RCC 7860 (cell line): ENCODE measurements around the gene NCAPH2.

Experiments used
- DNase-seq: peaks from one replicate; pipeline ENCODE4 v3.0.0-alpha.2; 2015; ENCODE audit warnings: low spot score
- FAIRE-seq: peaks from 2 replicates; lab custom pipeline; 2012; peaks lifted over from hg19 to GRCh38; lab: Jason Lieb, UNC

The NCAPH2 gene

DNA sequence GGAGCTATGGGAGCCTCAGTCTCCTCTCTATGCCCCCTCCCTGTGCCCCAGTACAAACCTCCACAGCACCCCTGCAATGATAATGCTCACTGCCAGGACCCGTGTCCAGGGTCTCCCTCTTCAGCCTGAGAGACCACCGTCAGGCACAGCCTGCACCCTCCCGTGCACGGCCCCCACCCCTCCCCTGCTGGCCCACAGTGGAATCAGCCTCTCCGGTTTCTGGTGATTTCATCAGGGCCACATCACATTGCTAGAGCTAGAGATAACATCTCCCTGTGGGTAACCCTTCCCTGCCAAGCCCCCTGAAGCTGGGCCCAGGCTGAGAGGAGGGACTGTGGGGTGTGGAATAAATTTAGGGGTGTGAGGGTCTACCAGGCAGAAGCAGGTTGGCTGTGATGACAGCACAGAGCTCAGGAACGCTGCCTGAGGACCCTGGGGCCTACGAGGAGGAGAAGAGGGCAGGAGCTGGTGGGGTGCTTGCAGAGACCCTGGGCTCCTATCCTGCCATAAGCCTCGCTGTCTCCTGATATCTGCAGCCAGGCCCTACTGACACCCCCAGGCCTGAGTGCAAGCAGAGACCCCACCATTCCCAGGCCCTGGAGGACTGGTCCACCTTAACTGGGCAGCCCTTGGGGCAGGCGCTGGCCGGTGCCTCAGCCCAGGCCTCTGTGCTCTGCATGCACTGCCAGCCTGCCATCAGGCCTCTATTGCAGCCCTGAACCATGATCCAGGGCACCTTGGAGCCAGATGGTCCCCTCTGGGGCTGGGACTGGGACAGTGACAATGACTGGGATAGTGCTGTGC is 37.7 kb downstream of the NCAPH2 start, which contains the start of gene KLHDC7B:
Gene KLHDC7B, plus strand, starts transcription at position 378 of the 804 bp plus-strand sequence. Its CDS starts 345 bp downstream, at position 723.
- no peak for FAIRE-seq
- DNase-seq: no peak

DNA sequence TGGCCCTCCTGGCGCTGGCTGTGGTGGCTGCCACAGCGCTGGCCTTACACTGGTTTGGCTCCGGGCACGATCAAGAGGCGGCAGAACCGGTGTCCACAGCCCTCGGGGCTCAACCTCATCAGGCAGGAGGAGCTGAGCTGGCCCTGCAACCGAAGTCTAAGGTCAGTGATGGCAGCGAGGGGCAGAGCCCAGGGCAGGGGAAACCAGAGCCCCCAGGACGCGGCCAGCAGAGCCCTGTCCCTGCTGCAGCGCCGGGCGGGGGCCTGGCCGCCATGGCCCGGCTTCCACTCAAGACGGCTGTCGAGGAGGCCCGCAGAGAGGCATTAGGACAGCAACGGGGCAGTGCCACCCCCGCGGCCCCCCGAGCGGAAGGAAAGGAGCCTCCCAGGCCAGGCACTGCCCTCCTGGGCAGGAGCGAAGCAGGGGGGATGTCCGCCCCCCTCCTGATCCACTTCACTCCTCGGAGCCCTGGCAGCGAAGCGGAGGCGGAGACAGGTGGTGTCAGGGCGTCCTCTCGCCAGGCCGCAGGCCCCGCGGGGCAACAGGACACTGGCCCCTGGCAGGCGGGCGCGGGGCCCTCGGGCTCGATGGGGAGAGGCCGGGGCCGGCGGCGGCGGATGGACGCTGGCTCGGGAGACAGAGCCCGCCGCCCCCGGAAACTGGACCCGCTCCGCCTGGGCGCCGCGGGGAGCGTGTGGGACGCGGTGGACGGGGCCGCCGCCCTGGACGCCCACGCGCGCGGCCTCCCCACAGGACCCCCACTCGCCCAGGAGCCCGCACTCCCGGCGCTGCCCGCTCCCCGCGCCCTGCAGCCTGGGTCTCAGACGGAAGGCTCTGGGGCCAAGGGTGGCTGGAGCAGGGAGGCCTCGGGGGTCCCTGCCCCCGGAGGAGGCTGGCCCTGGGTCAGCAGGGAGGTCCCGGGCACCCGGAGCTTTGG is 38.6 kb downstream of the NCAPH2 start:
- no peak for DNase-seq
- FAIRE-seq: no peak

DNA sequence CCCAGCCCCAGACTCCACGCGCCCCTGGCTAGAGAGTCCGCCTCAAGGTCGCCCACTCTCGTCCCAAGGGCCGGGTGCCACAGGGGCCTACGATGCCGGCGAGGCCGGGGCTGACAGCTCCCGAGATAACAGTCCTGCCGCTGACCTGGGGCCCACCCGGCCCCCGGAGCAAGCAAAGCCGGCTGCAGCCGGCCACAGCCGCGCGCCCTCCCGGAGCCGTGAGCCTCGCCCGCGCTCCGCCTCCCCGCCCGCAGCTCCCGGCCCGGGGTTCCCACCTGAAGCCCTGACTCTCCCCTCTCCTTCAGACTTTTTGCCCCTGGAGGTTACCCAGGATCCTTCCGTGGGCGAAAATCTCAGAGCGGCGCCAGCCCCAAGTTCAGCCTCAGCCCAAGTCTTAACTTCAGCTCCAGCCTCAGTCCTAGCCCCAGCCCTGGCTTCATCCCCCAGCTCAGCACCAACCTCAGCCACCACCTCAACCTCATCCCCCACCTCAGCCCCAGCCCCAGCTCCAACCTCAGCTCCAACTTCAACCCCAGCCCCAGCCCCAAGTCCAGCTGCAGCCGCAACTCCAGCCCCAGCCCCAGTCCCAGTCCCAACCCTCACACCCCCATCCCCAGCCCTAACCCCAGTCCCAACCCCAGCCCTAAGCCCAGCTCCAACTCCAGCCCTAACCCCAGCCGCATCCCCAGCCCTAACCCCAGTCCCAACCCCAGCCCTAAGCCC is 39.4 kb downstream of the NCAPH2 start:
- FAIRE-seq (no peak), DNase-seq (no peak)

DNA sequence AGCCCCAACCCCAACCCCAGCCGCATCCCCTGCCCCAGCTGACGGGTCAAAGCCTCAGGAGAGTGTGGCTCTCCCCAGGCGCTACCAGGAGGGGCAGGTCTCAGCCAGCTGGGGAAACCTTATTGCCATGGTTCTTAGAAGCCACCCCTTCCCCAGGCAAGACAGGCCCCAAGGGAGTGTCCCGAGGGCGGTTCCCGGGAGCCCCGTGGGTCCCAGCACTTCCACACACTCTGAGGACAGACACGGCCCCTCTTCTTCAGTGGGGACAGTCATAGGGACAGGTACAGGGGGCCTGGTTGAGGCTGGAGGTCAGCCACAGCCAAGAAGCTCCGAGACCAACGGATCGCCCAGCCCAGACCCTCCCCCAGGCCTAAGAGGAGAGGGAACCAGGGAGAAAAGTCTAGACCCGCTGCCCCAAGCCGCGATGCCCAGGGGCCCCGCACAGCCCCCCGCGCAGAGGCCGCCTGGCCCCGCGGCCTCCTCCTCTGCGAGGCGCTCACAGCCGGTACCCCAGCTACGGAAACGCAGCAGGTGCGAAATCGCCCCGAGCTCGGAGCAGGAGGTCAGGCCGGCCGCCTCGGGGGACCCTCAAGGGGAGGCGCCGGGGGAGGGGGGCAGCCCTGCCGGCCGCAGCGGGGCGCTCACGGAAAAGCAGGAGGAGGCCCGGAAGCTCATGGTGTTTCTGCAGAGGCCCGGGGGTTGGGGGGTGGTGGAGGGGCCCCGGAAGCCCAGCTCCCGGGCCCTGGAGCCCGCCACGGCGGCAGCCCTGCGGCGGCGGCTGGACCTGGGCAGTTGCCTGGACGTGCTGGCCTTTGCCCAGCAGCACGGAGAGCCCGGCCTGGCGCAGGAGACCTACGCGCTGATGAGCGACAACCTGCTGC is 40.3 kb downstream of the NCAPH2 start:
- no peak for DNase-seq

DNA sequence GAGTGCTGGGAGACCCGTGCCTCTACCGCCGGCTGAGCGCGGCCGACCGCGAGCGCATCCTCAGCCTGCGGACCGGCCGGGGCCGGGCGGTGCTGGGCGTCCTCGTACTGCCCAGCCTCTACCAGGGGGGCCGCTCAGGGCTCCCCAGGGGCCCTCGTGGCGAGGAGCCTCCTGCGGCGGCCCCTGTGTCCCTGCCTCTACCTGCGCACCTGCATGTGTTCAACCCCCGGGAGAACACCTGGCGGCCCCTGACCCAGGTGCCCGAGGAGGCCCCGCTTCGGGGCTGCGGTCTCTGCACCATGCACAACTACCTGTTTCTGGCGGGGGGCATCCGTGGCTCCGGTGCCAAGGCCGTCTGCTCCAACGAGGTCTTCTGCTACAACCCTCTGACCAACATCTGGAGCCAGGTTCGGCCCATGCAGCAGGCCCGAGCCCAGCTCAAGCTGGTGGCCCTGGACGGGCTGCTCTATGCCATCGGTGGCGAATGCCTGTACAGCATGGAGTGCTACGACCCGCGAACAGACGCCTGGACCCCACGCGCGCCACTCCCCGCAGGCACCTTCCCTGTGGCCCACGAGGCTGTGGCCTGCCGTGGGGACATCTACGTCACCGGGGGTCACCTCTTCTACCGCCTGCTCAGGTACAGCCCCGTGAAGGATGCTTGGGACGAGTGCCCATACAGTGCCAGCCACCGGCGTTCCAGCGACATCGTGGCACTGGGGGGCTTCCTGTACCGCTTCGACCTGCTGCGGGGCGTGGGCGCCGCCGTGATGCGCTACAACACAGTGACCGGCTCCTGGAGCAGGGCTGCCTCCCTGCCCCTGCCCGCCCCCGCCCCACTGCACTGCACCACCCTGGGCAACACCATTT is 41.1 kb downstream of the NCAPH2 start:
- FAIRE-seq: no peak
- DNase-seq: no peak

More for the DNA sequence above, 40.3 kb downstream of the NCAPH2 start:
- FAIRE-seq: no peak

DNA sequence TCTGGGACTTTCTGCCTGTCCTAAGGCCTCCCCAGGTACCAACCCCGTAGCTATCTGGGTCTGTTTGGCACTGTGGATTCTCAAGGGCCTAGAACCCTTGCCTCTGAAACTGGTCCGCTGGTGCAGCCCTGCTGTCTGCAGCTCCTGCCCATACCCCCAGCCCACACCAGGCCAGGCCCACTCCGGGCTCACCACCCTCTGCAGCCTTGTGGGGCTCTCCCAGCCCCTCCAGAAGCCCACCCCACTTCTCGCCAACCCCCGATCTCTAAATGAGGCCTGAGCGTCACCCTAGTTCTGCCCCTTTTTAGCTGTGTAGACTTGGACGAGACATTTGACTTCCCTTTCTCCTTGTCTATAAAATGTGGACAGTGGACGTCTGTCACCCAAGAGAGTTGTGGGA is 42.4 kb downstream of the NCAPH2 start:
- FAIRE-seq (no peak), DNase-seq (no peak)

DNA sequence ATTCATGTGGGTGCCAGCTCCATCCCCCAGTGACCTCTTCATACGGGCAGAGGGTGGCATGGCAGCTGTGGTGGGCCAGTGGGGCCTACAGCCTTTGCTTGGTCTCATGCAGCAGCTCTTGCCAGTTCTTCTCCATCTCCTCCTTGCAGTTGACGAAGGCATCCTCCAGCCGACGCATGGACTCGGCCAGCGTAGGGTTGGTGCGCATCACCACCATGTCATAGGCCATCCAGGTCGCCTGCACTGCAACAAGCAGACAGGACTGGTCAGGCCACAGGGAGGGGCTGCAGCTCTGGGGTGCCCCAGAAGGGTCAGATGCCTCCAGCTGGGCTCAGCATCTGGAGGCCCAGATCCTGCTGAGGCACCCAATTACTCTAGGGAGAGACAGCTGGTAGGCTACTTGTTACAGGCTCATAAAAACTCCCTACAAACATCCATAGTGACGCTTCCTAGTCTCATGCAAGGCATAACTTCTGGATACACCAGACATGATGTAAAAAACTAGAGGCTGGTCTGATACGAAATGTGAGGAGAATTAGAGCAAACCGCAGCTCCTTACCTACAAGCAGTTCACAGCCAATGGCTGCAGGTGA is 43.2 kb downstream of the NCAPH2 start:
- FAIRE-seq (no peak), DNase-seq (no peak)

DNA sequence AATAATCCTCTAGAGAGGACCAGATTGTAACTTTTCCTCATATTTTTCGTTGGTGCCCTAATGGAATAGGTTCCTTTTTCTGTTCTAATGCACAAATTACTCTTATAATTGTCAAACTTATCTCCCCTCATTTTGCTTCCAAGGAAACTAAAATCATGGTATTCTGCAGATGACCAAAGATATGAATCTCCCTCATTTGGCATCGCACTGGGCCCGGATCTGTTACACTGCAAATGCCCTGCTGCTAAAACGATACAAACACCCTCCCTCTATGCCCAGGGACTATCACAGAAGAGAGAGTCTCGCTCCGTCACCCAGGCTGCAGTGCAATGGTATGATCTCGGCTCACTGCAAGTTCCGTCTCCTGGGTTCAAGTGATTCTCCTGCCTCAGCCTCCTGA is 45.3 kb downstream of the NCAPH2 start:
- DNase-seq: no peak
- FAIRE-seq: no peak

DNA sequence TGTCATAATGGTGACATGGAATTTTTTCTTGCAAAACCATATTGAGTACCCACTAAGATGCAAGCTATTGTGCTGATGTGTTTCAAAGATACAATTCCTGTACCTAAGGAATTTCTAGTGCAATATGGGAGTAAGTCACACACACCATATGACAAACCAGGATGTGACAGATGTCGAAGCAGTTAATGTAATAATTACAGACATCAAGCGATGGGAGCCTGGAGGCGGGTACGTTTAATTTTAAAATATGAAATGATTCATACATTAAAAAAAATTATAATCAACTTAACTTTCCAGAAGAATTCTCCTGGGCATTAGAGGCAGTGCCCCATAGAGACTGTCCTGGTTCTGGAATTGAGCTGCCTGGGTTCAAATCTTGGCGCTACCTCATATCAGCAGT is 48.7 kb downstream of the NCAPH2 start:
- DNase-seq (no peak), FAIRE-seq (no peak)

DNA sequence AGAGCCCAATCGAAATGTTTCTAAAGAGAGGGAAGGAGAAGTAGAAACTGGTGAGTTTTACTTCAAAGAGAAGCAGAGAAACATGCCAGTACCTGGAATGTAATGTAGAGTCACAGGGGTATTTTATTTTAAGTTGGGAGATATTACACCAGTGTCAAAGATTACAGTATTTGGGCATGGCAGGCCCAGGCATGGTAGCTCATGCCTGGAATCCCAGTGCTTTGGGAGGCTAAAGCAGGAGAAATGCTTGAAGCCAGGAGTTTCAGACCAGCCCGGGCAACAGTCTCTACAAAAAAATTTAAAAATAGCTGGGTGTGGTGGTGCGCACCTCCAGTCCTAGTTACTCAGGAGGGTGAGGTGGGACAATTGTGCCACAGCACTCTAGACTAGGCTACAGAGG is 52.0 kb downstream of the NCAPH2 start:
- FAIRE-seq (no peak), DNase-seq (no peak)

DNA sequence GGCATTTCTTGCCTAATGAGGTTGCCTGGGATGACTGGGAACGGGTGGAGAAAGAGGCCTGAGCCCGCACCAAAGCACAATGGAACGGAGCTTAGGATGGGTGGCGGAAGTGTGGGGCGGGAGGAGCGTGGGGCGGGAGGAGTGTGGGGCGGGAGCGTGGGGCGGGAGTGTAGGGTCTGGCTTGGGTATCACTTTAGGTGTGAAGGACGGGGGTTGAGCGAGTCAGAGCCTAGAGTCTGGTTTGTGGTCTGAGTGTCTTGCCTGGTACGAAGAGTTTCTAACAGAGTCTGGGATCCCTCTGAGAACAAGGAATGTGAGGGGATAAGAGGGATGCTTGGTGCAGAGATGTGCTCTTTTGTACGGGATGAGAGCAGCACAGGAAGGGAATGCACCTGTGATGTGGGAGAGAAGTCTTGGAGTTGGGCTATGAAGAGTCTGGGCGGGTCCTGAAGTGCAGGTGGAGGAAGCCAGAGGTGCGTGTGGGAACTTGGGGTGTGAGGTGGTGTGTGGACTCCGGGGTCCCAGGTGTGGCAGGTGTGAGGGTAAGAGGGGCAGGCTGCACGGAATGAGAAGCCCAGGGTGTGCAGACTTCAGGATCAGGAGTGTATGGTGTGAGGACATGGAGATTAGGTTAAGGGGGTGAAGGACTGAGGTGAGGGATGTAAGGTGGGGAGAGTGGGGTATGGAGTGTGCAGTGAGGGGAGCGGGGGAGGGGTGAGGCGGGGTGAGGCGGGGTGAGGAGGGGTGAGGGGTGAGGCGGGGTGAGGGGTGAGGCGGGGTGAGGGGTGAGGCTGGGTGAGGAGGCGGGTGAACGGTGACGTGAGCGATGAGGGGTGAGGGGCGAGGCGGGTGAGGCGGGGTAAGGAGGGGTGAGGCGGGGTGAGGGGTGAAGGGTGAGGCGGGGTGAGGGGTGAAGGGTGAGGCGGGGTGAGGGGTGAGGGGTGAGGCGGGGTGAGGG is 53.7 kb downstream of the NCAPH2 start:
- DNase-seq (no peak), FAIRE-seq (no peak)

DNA sequence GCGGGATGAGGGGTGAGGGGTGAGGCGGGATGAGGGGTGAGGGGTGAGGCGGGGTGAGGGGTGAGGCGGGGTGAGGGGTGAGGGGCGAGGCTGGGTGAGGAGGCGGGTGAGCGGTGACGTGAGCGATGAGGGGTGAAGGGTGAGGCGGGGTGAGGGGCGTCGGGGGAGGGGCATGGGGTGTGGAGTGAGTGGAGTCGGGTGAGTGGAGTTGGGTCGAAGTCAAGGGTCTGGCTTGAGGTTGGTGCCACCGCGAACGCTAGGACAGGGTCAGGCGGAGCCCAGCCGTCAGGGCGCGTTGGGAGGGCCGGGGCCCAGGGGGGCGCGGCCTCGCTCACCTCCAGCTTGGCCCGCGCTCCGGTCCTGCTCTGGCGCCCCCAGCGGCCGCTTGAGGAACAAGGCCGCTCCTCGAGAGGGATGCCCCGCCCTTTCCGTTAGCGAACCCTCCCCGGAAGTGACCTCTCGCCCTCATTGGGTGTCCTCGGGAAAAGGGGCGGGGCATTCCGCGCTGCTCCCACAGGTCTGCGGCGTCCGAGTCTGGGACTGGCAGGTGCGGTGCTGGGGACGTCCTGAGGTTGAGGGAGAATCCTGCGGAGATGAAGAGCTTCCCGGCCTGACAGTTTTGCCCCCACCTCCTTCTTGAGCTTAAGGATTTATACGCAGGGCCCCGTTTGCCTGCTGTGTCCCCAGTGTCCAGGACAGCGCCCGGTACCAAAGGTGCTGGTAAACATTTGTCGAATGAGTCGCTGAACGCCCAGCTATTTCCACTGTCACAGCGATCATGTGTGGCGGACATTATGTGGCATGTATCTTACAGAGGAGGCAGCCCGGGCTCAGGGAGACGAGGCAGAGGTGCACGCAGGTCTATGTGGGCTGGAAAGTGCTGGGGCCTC is 54.7 kb downstream of the NCAPH2 start, which contains the start of gene SYCE3:
Gene SYCE3, minus strand, starts transcription at position 397 of the 890 bp plus-strand sequence. CDS start 6,514 bp downstream, outside the sequence.
- DNase-seq: peak; percentile 83
- FAIRE-seq: peak; percentile 74

DNA sequence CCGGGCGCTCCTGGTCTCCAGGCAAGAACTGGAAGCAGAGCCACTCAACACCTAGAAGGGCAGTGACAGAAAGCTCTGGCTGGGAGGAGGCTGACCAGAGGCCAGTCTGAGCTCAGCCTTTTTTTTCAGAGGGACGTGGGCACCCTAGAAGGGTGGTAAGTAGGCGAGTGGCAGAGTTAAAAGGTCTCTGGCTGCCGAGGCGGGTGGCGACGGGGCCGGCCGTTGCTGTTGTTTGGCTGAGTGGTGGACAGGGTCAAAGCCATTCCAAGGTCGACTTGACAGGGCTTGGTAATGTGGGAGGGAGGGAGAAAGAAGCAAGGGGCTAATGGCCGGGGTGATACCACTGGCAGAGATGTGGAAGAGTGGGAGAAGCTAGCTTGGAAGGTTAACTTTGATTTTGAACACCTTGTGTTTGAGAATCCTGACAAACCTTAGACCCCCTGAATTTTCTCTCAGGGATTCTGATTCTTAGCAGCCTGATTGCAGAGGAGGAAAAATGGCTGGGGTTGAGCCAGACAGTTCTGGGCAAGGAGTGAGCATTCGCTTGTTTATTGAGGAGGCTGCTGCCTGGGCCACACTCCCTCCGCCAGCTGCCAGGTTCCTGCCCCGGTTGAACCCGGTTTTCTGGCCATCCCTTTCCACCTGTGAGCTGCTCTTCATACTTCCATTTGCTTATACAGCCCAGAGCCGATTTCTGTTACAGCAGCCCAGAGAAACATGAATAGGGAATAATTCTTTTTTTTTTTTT is 55.6 kb downstream of the NCAPH2 start:
- FAIRE-seq (no peak), DNase-seq (no peak)

DNA sequence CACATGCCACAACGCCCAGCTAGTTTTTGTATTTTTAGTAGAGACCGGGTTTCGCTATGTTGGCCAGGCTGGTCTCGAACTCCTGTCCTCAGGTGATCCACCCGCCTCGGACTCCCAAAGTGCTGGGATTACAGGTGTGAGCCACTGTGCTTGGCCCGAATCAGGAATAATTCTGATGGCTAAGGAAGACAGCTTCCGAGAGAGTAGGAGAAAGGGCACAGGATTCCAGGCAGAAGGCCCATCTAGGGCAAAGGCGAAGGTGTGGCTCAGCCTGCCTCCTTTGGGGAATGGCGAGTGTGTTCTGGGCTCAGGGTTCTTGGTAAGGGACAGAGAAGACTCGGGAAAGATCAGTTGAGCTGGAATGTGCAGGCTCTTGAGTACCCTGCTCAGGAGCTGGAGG is 56.3 kb downstream of the NCAPH2 start:
- no peak for FAIRE-seq
- DNase-seq: no peak

DNA sequence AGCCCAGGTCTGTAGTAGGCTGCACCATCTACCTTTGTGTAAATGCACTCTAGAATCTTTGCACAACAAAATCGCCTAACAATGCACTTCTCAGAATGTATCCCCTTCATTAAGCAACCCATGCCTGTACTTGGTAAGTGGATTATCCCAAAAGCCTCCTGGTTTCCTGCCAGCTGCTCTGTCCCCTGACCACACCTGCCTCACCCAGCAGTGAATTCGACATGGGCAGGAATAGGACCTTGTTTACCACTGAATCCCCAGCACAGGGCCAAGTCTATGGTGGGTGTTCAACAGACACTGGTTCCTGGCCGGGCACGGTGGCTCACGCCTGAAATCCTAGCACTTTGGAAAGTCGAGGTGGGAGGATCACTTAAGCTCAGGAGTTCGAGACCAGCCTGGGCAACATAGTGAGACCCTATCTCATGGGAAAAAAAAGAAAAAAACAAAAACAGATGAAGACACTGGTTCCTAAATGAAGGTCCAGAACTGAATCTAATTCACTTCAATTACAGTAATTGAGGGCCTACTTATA is 59.8 kb downstream of the NCAPH2 start:
- no peak for FAIRE-seq
- DNase-seq: no peak

DNA sequence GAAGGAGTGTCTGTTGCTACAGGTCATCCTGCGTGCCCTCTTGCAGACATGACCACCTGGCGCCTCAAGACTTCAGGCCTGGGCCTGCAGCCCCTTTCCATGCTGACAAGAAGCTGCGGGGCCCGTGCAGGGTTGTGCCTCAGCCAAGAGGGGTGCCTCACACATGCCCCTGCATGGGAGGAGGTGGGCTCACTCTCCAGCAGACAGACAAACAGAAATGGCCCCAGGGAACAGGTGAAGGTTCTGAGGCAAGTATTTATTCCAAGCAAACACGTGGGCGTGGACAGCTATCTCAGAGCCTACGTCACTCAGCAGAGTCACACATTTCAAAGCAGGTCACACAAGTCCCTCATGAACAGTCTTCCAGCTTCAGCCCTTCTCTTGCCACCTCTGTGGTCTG is 60.6 kb downstream of the NCAPH2 start:
- DNase-seq (no peak), FAIRE-seq (no peak)
